ENCODE data around the gene VPS13D. TPM values are rescaled to one million over a fixed set of nuclear protein-coding genes. Genes with fewer than 3 reads are reported as not detected.

VPS13D gene
- total RNA-seq, 1 donor from 2014 or later: 105 TPM

GRCh38 chr1:12342401-12343003 is 112.7 kb downstream of the VPS13D start:
- ATAC-seq (peak; percentile 42), DNase-seq (ENCODE audit: missing footprints) (no peak)
- intact Hi-C loops (cut with DNase I): loop anchor here (5.0 to 10.0 kb wide), 2 partner anchors 135 to 272 kb away; partner anchors contain the start of gene DHRS3

GRCh38 chr1:12343823-12344487 is 114.1 kb downstream of the VPS13D start:
- no peak for DNase-seq (ENCODE audit: missing footprints)
- intact Hi-C loops (cut with DNase I): loop anchor here (5.0 to 10.0 kb wide), 2 partner anchors 133 to 271 kb away; partner anchors contain the start of gene DHRS3
- no peak for ATAC-seq

- DNase-seq (ENCODE audit: missing footprints): no peak
- peak; percentile 56 for ATAC-seq
- intact Hi-C loops (cut with DNase I): loop anchor here (5.0 to 10.0 kb wide), 2 partner anchors 133 to 270 kb away; partner anchors contain the start of gene DHRS3
Measured at GRCh38 chr1:12344596-12345349, 114.9 kb downstream of the VPS13D start.

GRCh38 chr1:12345350-12346217 is 115.8 kb downstream of the VPS13D start:
- DNase-seq (ENCODE audit: missing footprints) (no peak), ATAC-seq (no peak)
- intact Hi-C loops (cut with DNase I): loop anchor here (10.0 kb wide), 1 partner anchor 269 kb away; the partner anchor contains the start of gene DHRS3

- intact Hi-C loops (cut with DNase I): loop anchor here (10.0 kb wide), 1 partner anchor 268 kb away; the partner anchor contains the start of gene DHRS3
- DNase-seq (ENCODE audit: missing footprints) (no peak), ATAC-seq (no peak)
Measured at GRCh38 chr1:12346483-12347151, 116.8 kb downstream of the VPS13D start.

- DNase-seq (ENCODE audit: missing footprints): no peak
- ATAC-seq: no peak
- intact Hi-C loops (cut with DNase I): loop anchor here (10.0 kb wide), 1 partner anchor 267 kb away; the partner anchor contains the start of gene DHRS3
Measured at GRCh38 chr1:12348113-12348512, 118.3 kb downstream of the VPS13D start.

- no peak for DNase-seq (ENCODE audit: missing footprints)
- intact Hi-C loops (cut with DNase I): loop anchor here (10.0 kb wide), 1 partner anchor 89 kb away; no protein-coding TSS in a partner anchor
- ATAC-seq: no peak
Measured at GRCh38 chr1:12353981-12354380, 124.2 kb downstream of the VPS13D start.

GRCh38 chr1:12356004-12356890 is 126.4 kb downstream of the VPS13D start:
- ATAC-seq (no peak), DNase-seq (ENCODE audit: missing footprints) (no peak)
- intact Hi-C loops (cut with DNase I): loop anchor here (10.0 kb wide), 1 partner anchor 91 kb away; no protein-coding TSS in a partner anchor

GRCh38 chr1:12358499-12358898 is 128.7 kb downstream of the VPS13D start:
- DNase-seq (ENCODE audit: missing footprints): no peak
- no peak for ATAC-seq
- intact Hi-C loops (cut with DNase I): loop anchor here (10.0 kb wide), 1 partner anchor 94 kb away; no protein-coding TSS in a partner anchor

- intact Hi-C loops (cut with DNase I): loop anchor here (10.0 kb wide), 1 partner anchor 95 kb away; no protein-coding TSS in a partner anchor
- DNase-seq (ENCODE audit: missing footprints) (no peak), ATAC-seq (peak; percentile 50)
Measured at GRCh38 chr1:12359359-12360133, 129.7 kb downstream of the VPS13D start.

- ATAC-seq (no peak), DNase-seq (ENCODE audit: missing footprints) (no peak)
- intact Hi-C loops (cut with DNase I): no loop called here
Measured at GRCh38 chr1:12368646-12369045, 138.8 kb downstream of the VPS13D start.

GRCh38 chr1:12369258-12369657 is 139.4 kb downstream of the VPS13D start:
- ATAC-seq: no peak
- no peak for DNase-seq (ENCODE audit: missing footprints)
- intact Hi-C loops (cut with DNase I): no loop called here

GRCh38 chr1:12370333-12370975 is 140.6 kb downstream of the VPS13D start:
- no peak for ATAC-seq
- intact Hi-C loops (cut with DNase I): no loop called here
- DNase-seq (ENCODE audit: missing footprints): no peak

- intact Hi-C loops (cut with DNase I): no loop called here
- no peak for ATAC-seq
- no peak for DNase-seq (ENCODE audit: missing footprints)
Measured at GRCh38 chr1:12371053-12371452, 141.2 kb downstream of the VPS13D start.

GRCh38 chr1:12372180-12372579 is 142.3 kb downstream of the VPS13D start:
- no peak for DNase-seq (ENCODE audit: missing footprints)
- ATAC-seq: no peak
- intact Hi-C loops (cut with DNase I): no loop called here

- DNase-seq (ENCODE audit: missing footprints): no peak
- intact Hi-C loops (cut with DNase I): no loop called here
- ATAC-seq: no peak
Measured at GRCh38 chr1:12372761-12373160, 142.9 kb downstream of the VPS13D start.

Data from Right ventricle myocardium inferior (tissue), 1 donor.